Mesenchymal stem cell (in vitro differentiated cells and primary cell): Measurements from ENCODE around the gene CELA2B.
"Not testable (repeated sequence)": the region's sequence is repeated elsewhere in the genome, so short reads cannot be mapped to it uniquely, and the experiment has no call there.

Source experiments
- DNase-seq: peaks from one replicate; pipeline ENCODE4 v3.0.0-alpha.2; 2013
- H2AFZ ChIP-seq: one replicate; pipeline ENCODE4 v1.6.1; 2013; ENCODE audit warnings: low read depth, mild to moderate bottlenecking, control low read depth, inconsistent platforms, low read length, moderate library complexity
- H2AK5ac ChIP-seq: 2 replicates; pipeline ENCODE4 v1.6.1; 2013; ENCODE audit warnings: low read length, moderate library complexity, mild to moderate bottlenecking, inconsistent platforms; ENCODE audit not compliant: severe bottlenecking
- H2BK120ac ChIP-seq: one replicate; pipeline ENCODE4 v1.6.1; 2013; ENCODE audit warnings: low read depth, mild to moderate bottlenecking, inconsistent platforms, low read length, moderate library complexity
- H2BK12ac ChIP-seq, 2 experiments: one replicate each; pipeline ENCODE4 v1.6.1; 2013; ENCODE audit warnings: inconsistent platforms in 2 of 2, low read length in 2 of 2, mild to moderate bottlenecking in 2 of 2, moderate library complexity in 2 of 2, control low read depth in 1 of 2
- H2BK15ac ChIP-seq: one replicate; pipeline ENCODE4 v1.6.1; 2013; ENCODE audit warnings: mild to moderate bottlenecking, low read depth, inconsistent platforms; ENCODE audit not compliant: poor library complexity, severe bottlenecking
- H2BK5ac ChIP-seq: 2 replicates; pipeline ENCODE4 v1.6.1; 2013; ENCODE audit warnings: low read depth, mild to moderate bottlenecking, low read length, control low read depth, inconsistent platforms; ENCODE audit not compliant: poor library complexity, severe bottlenecking
- H3K14ac ChIP-seq, 2 experiments: one replicate each; pipeline ENCODE4 v1.6.1; 2013; ENCODE audit warnings: inconsistent platforms in 2 of 2, low read length in 2 of 2, control low read depth in 1 of 2, mild to moderate bottlenecking in 1 of 2, moderate library complexity in 1 of 2
- H3K18ac ChIP-seq, 2 experiments: one replicate each; pipeline ENCODE4 v1.6.1; 2013; ENCODE audit warnings: inconsistent platforms in 2 of 2, low read length in 2 of 2, control low read depth in 1 of 2, low read depth in 1 of 2, mild to moderate bottlenecking in 1 of 2
- H3K23ac ChIP-seq, 2 experiments: one replicate each; pipeline ENCODE4 v1.6.1; 2013; ENCODE audit warnings: inconsistent platforms in 2 of 2, low read length in 2 of 2, mild to moderate bottlenecking in 2 of 2, moderate library complexity in 2 of 2, control low read depth in 1 of 2
- H3K27ac ChIP-seq: 2 replicates; pipeline ENCODE4 v1.5.1; 2013; ENCODE audit warnings: mild to moderate bottlenecking, moderate library complexity, low read length, control low read depth, inconsistent platforms; ENCODE audit not compliant: poor library complexity, severe bottlenecking
- H3K27me3 ChIP-seq, 2 experiments: 2 replicates each; pipeline versions ENCODE4 v1.6.1 to v1.7.0; 2013; ENCODE audit warnings: low read length in 2 of 2, mild to moderate bottlenecking in 2 of 2, moderate library complexity in 2 of 2, control low read depth in 1 of 2, inconsistent platforms in 1 of 2; ENCODE audit not compliant: control insufficient read depth in 1 of 2, insufficient read depth in 1 of 2
- H3K36me3 ChIP-seq, 2 experiments: 2 replicates each; pipeline versions ENCODE4 v1.6.1 to v1.7.0; 2013; ENCODE audit warnings: low read length in 2 of 2, control low read depth in 1 of 2, inconsistent platforms in 1 of 2, low read depth in 1 of 2, mild to moderate bottlenecking in 1 of 2; ENCODE audit not compliant: insufficient read depth in 2 of 2, control insufficient read depth in 1 of 2
- H3K4ac ChIP-seq, 2 experiments: one replicate each; pipeline ENCODE4 v1.6.1; 2013; ENCODE audit warnings: inconsistent platforms in 2 of 2, low read length in 2 of 2, mild to moderate bottlenecking in 2 of 2, moderate library complexity in 2 of 2, control low read depth in 1 of 2, low read depth in 1 of 2
- H3K4me1 ChIP-seq: 2 replicates; pipeline ENCODE4 v1.6.1; 2013; ENCODE audit warnings: low read depth, low read length, control low read depth; ENCODE audit not compliant: control insufficient read depth, insufficient read depth
- H3K4me2 ChIP-seq: 2 replicates; pipeline ENCODE4 v1.6.1; 2013; ENCODE audit warnings: low read length, mild to moderate bottlenecking, inconsistent platforms; ENCODE audit not compliant: poor library complexity, severe bottlenecking
- H3K4me3 ChIP-seq, 2 experiments: 2 replicates each; pipeline versions ENCODE4 v1.5.1 to v1.7.0; 2013; ENCODE audit warnings: low read length in 2 of 2, mild to moderate bottlenecking in 2 of 2, control low read depth in 1 of 2, low read depth in 1 of 2; ENCODE audit not compliant: insufficient read depth in 1 of 2
- H3K79me1 ChIP-seq: replicated peaks from 2 replicates; pipeline ENCODE4 v1.6.1; 2013; ENCODE audit warnings: mild to moderate bottlenecking, control low read depth, low read length, inconsistent platforms; ENCODE audit not compliant: poor library complexity, severe bottlenecking
- H3K9ac ChIP-seq: 2 replicates; pipeline ENCODE4 v1.7.0; 2013; ENCODE audit warnings: mild to moderate bottlenecking, low read length, moderate library complexity
- H3K9me3 ChIP-seq: 2 replicates; pipeline ENCODE4 v1.7.0; 2013; ENCODE audit warnings: mild to moderate bottlenecking, low read length; ENCODE audit not compliant: control insufficient read depth
- H4K8ac ChIP-seq: one replicate; pipeline ENCODE4 v1.6.1; 2013; ENCODE audit warnings: inconsistent platforms, mild to moderate bottlenecking, low read length, moderate library complexity
- H4K91ac ChIP-seq: one replicate; pipeline ENCODE4 v1.6.1; 2013; ENCODE audit warnings: mild to moderate bottlenecking, low read length, inconsistent platforms
- WGBS: methylation state at CpG from one replicate; pipeline ENCODE4 v1.1.7; 2013; ENCODE audit warnings: mixed read lengths; 5-methylcytosine and 5-hydroxymethylcytosine counted together

The CELA2B gene

GRCh38 chr1:15485636-15486035 lies 9.7 kb downstream of the CELA2B start:
- H3K36me3 ChIP-seq, result peaks cover 6 to 20% of the 10 kb centered on the region in 2 experiments
- H3K79me1 ChIP-seq, result no peaks in the 10 kb centered on the region
- H4K8ac ChIP-seq, result no peak overlapping the region
- no peak overlapping the region for H2BK120ac ChIP-seq
- H3K27ac ChIP-seq, result no peak overlapping the region
- H2BK5ac ChIP-seq, result no peak overlapping the region
- H3K27me3 ChIP-seq, result no peaks in the 10 kb centered on the region
- WGBS, result 98% methylated on average over 6 of the region's 6 CpGs
- no peak for DNase-seq
- H3K4me3 ChIP-seq, result no peak overlapping the region
- H3K9ac ChIP-seq, result no peak overlapping the region
- H4K91ac ChIP-seq, result no peak overlapping the region
- H3K18ac ChIP-seq, result no peak overlapping the region
- H3K4ac ChIP-seq, result no peak overlapping the region
- no peak overlapping the region for H2BK15ac ChIP-seq
- no peak overlapping the region for H2AFZ ChIP-seq
- no peak overlapping the region for H3K4me2 ChIP-seq
- no peak overlapping the region for H2AK5ac ChIP-seq
- H3K23ac ChIP-seq, result no peak overlapping the region
- no peaks in the 10 kb centered on the region for H3K4me1 ChIP-seq
- no peaks in the 10 kb centered on the region for H3K9me3 ChIP-seq
- H3K14ac ChIP-seq, result no peak overlapping the region
- H2BK12ac ChIP-seq, result no peak overlapping the region

GRCh38 chr1:15486844-15487610 lies 11.1 kb downstream of the CELA2B start:
- not testable (repeated sequence) for H2AK5ac ChIP-seq, H3K23ac ChIP-seq, H3K9me3 ChIP-seq, H3K18ac ChIP-seq, H3K4me2 ChIP-seq, H2BK5ac ChIP-seq, H2AFZ ChIP-seq, H2BK12ac ChIP-seq, H4K8ac ChIP-seq, H3K4me1 ChIP-seq, H3K27ac ChIP-seq, H3K4me3 ChIP-seq, H3K14ac ChIP-seq, H3K9ac ChIP-seq, DNase-seq, H2BK120ac ChIP-seq, H3K27me3 ChIP-seq, H3K4ac ChIP-seq, H3K79me1 ChIP-seq
- 96% methylated on average over 16 of the region's 17 CpGs for WGBS
- Histone ChIP-seq H3K36me3 (peaks cover 6 to 20% of the 10 kb centered on the region in 2 experiments), H2BK15ac (peak overlapping the region; percentile 45), H4K91ac (peak overlapping the region; percentile 9)

GRCh38 chr1:15488371-15488770 lies 12.5 kb downstream of the CELA2B start:
- H3K14ac ChIP-seq, result no peak overlapping the region
- H4K91ac ChIP-seq, result no peak overlapping the region
- H2AK5ac ChIP-seq, result no peak overlapping the region
- no peak overlapping the region for H2BK12ac ChIP-seq
- H2AFZ ChIP-seq, result no peak overlapping the region
- H3K36me3 ChIP-seq, result peaks cover 11 to 25% of the 10 kb centered on the region in 2 experiments
- no peaks in the 10 kb centered on the region for H3K79me1 ChIP-seq
- DNase-seq, result no peak
- H3K4me2 ChIP-seq, result no peak overlapping the region
- no peak overlapping the region for H3K23ac ChIP-seq
- H2BK5ac ChIP-seq, result no peak overlapping the region
- H3K4ac ChIP-seq, result no peak overlapping the region
- no peak overlapping the region for H2BK15ac ChIP-seq
- 92% methylated on average over 2 of the region's 3 CpGs for WGBS
- no peaks in the 10 kb centered on the region for H3K9me3 ChIP-seq
- H3K4me3 ChIP-seq, result no peak overlapping the region
- H4K8ac ChIP-seq, result no peak overlapping the region
- no peaks in the 10 kb centered on the region for H3K4me1 ChIP-seq
- no peaks in the 10 kb centered on the region for H3K27me3 ChIP-seq
- H2BK120ac ChIP-seq, result no peak overlapping the region
- no peak overlapping the region for H3K27ac ChIP-seq
- no peak overlapping the region for H3K9ac ChIP-seq
- no peak overlapping the region for H3K18ac ChIP-seq

- Histone ChIP-seq H4K8ac (no peak overlapping the region), H2AFZ (no peak overlapping the region), H4K91ac (no peak overlapping the region), H3K4me3 (no peak overlapping the region), H3K27ac (no peak overlapping the region), H2BK5ac (no peak overlapping the region), H3K9ac (no peak overlapping the region), H3K23ac (no peak overlapping the region), H3K14ac (no peak overlapping the region), H2BK15ac (no peak overlapping the region), H3K9me3 (no peaks in the 10 kb centered on the region), H3K79me1 (no peaks in the 10 kb centered on the region), H3K4me2 (no peak overlapping the region), H2AK5ac (no peak overlapping the region), H3K27me3 (no peaks in the 10 kb centered on the region), H3K4ac (no peak overlapping the region), H3K18ac (no peak overlapping the region), H3K4me1 (no peaks in the 10 kb centered on the region), H2BK120ac (no peak overlapping the region), H2BK12ac (no peak overlapping the region), H3K36me3 (peaks cover 16 to 33% of the 10 kb centered on the region in 2 experiments)
- WGBS, result 90% methylated on average over 13 of the region's 13 CpGs
- no peak for DNase-seq
Observed at GRCh38 chr1:15489052-15489736, 13.3 kb downstream of the CELA2B start.
